B cell (primary cell): ENCODE results near the gene WDR33. TPM values are rescaled to one million over a fixed set of nuclear protein-coding genes. Genes with fewer than 3 reads are reported as not detected.
A peak's percentile ranks its signal among the peaks of the same experiment; 100 is the strongest.

Source experiments
- ATAC-seq: fragments of 200-7000 bp; cut with Tn5 transposase; one replicate; pipeline ENCODE4 v1.10.0; 2021; ENCODE audit warnings: low read depth, mild to moderate bottlenecking, moderate number of reproducible peaks, moderate library complexity
- CTCF ChIA-PET: fragments of 350-600 bp; sonication (Branson Sonifier 250); formaldehyde crosslinking; loops from one replicate; lab custom pipeline; 2021; ENCODE audit warnings: antibody characterized with exemption, inconsistent platforms; lab: Charles Lee
- POLR2A ChIA-PET: fragments of 350-600 bp; sonication (Branson Sonifier 250); formaldehyde crosslinking; loops from one replicate; lab custom pipeline; 2021; ENCODE audit warnings: antibody characterized with exemption; lab: Charles Lee
- DNase-seq: peaks from one replicate; pipeline ENCODE4 v3.0.0; 2013
- H2AFZ ChIP-seq: 2 replicates; pipeline ENCODE4 v1.6.1; 2012; ENCODE audit warnings: mild to moderate bottlenecking, low read depth, low read length; ENCODE audit not compliant: insufficient read depth, poor library complexity, severe bottlenecking
- H3K27ac ChIP-seq, 2 donors: 1 replicate in 1 of 2; 2 replicates in 1 of 2; pipeline ENCODE4 v1.5.1; 2012 to 2013; ENCODE audit warnings: low read length in 2 of 2, mild to moderate bottlenecking in 2 of 2, moderate library complexity in 1 of 2
- H3K27me3 ChIP-seq, 4 experiments: fragments of 200-600 bp in 1 of 4; sonication (generic) in 1 of 4; replicated peaks in 1 of 4; 1 replicate in 2 of 4; 2 replicates in 2 of 4; pipeline versions ENCODE4 v1.6.1 to v1.7.0; 2013 to 2016; ENCODE audit warnings: low read length in 3 of 4, mild to moderate bottlenecking in 2 of 4, mixed read lengths in 1 of 4, moderate library complexity in 1 of 4; ENCODE audit not compliant: insufficient read depth in 4 of 4, control insufficient read depth in 3 of 4; ENCODE audit errors: control extremely low read depth in 1 of 4
- H3K36me3 ChIP-seq, 2 experiments: replicated peaks in 1 of 2; 1 replicate in 1 of 2; 2 replicates in 1 of 2; pipeline versions ENCODE4 v1.6.1 to v1.7.1; 2013; ENCODE audit warnings: low read length in 1 of 2; ENCODE audit not compliant: insufficient read depth in 2 of 2, control insufficient read depth in 1 of 2; ENCODE audit errors: control extremely low read depth in 1 of 2, extremely low read depth in 1 of 2
- H3K4me1 ChIP-seq, 2 donors: fragments of 200-600 bp in 1 of 2; sonication (generic) in 1 of 2; 1 replicate in 1 of 2; 2 replicates in 1 of 2; pipeline versions ENCODE4 v1.5.1 to v1.6.1; 2013 to 2017; ENCODE audit warnings: low read length in 2 of 2; ENCODE audit not compliant: control insufficient read depth in 2 of 2, insufficient read depth in 2 of 2
- H3K4me2 ChIP-seq: replicated peaks from 2 replicates; pipeline ENCODE3; 2012; ENCODE audit warnings: mild to moderate bottlenecking, low read depth, low read length; ENCODE audit not compliant: poor library complexity, severe bottlenecking
- H3K4me3 ChIP-seq, 5 experiments: fragments of 200-600 bp in 1 of 5; sonication (generic) in 1 of 5; 1 replicate in 3 of 5; 2 replicates in 2 of 5; pipeline versions ENCODE4 v1.5.1 to v1.7.0; 2011 to 2016; ENCODE audit warnings: low read length in 4 of 5, mild to moderate bottlenecking in 4 of 5, low read depth in 2 of 5, control low read depth in 1 of 5, moderate library complexity in 1 of 5; ENCODE audit not compliant: insufficient read depth in 1 of 5; ENCODE audit errors: control extremely low read depth in 1 of 5, extremely low read depth in 1 of 5
- H3K79me2 ChIP-seq: fragments of 200-600 bp; sonication (generic); one replicate; pipeline ENCODE4 v1.6.0; 2016; ENCODE audit warnings: low read length; ENCODE audit not compliant: control insufficient read depth, insufficient read depth
- H3K9ac ChIP-seq: fragments of 200-600 bp; sonication (generic); 2 replicates; pipeline ENCODE4 v1.6.1; 2017; ENCODE audit warnings: mild to moderate bottlenecking, low read length, moderate library complexity
- H3K9me3 ChIP-seq, 3 donors: one replicate each; pipeline versions ENCODE4 v1.6.1 to v1.7.1; 2013; ENCODE audit warnings: low read length in 2 of 3; ENCODE audit not compliant: control insufficient read depth in 2 of 3, insufficient read depth in 1 of 3; ENCODE audit errors: control extremely low read depth in 1 of 3
- H4K20me1 ChIP-seq: 2 replicates; pipeline ENCODE4 v1.6.0; 2012; ENCODE audit warnings: mild to moderate bottlenecking, low read length; ENCODE audit not compliant: insufficient read depth, control insufficient read depth, poor library complexity, severe bottlenecking
- H3K27ac Mint-ChIP-seq: one replicate; pipeline ENCODE4 v1.8.0; 2021; ENCODE audit warnings: mixed read lengths
- H3K27me3 Mint-ChIP-seq: one replicate; pipeline ENCODE4 v1.8.0; 2021; ENCODE audit warnings: mixed read lengths
- H3K4me1 Mint-ChIP-seq: one replicate; pipeline ENCODE4 v1.8.0; 2021; ENCODE audit warnings: mixed read lengths
- H3K4me3 Mint-ChIP-seq: one replicate; pipeline ENCODE4 v1.8.0; 2021; ENCODE audit warnings: mixed read lengths
- H3K9me3 Mint-ChIP-seq: one replicate; pipeline ENCODE4 v1.8.0; 2022; ENCODE audit warnings: mixed read lengths; ENCODE audit not compliant: insufficient read depth
- CTCF ChIP-seq: fragments of 200-600 bp; IDR thresholded peaks from one replicate; pipeline ENCODE4 v1.8.0; 2022; ENCODE audit warnings: antibody characterized with exemption, mild to moderate bottlenecking
- EZH2 ChIP-seq: IDR thresholded peaks from 2 replicates; pipeline ENCODE4 v1.6.1; 2012; ENCODE audit warnings: borderline replicate concordance, low read depth, mild to moderate bottlenecking, moderate library complexity, low read length; ENCODE audit not compliant: insufficient read depth, poor library complexity, severe bottlenecking
- WGBS: methylation state at CpG from one replicate; pipeline ENCODE4 v1.1.5; 2013; ENCODE audit warnings: missing lambda C conversion rate; ENCODE audit not compliant: insufficient coverage; 5-methylcytosine and 5-hydroxymethylcytosine counted together
- intact Hi-C: fragments of 100-400 bp; cut with micrococcal nuclease; formaldehyde crosslinking; loops from one replicate; pipeline ENCODE4 v1.10.0; 2022
- polyA plus RNA-seq: library from polyadenylated mRNA; depleted of rRNA; stranded (reverse); fragments of >200 nt; gene quantifications from 2 replicates; pipeline ENCODE4 v1.2.3, GENCODE V29; 2012
- total RNA-seq, 2 donors: library from RNA; stranded (reverse); fragments of 120-200 nt in 1 of 2; gene quantifications; 1 replicate in 1 of 2; 2 replicates in 1 of 2; pipeline versions ENCODE4 v1.2.3 to v1.2.4, GENCODE V29; 2013 to 2022

Gene WDR33
- total and polyA plus RNA-seq, 2 donors (not counting 1 experiment from before 2014, with no cell fraction given) = 17.2 to 101 TPM

GRCh38 chr2:127653421-127654083, 157.4 kb downstream of the WDR33 start:
- DNase-seq (no peak), ATAC-seq (no peak)
- peaks cover 43% of the 10 kb centered on the region for H3K4me1 Mint-ChIP-seq
- ChIA-PET POLR2A (no interaction called here), CTCF (interaction anchor here (1.3 to 19.3 kb wide), 3 partner anchors 12 to 75 kb away, joined by 5 to 553 read pairs (median 8); no protein-coding TSS in a partner anchor)
- WGBS = 68% methylated on average over 15 of the region's 16 CpGs
- Histone ChIP-seq H3K27ac (no peak overlapping the region), H3K27me3 (no peaks in the 10 kb centered on the region), H3K4me1 (peaks cover 30 to 49% of the 10 kb centered on the region in 2 donors), H3K9ac (no peak overlapping the region), H3K4me3 (no peak overlapping the region), H3K9me3 (peaks cover 0 to 8% (median 0%) of the 10 kb centered on the region in 3 donors), H4K20me1 (no peaks in the 10 kb centered on the region), H3K36me3 (no peaks in the 10 kb centered on the region), H3K4me2 (no peak overlapping the region), H3K79me2 (no peaks in the 10 kb centered on the region), H2AFZ (no peak overlapping the region)
- intact Hi-C loops = no loop called here
- no peaks in the 10 kb centered on the region for H3K27me3 Mint-ChIP-seq
- no peak overlapping the region for H3K4me3 Mint-ChIP-seq
- no peak for TF ChIP-seq CTCF
- TF ChIP-seq EZH2 = no peak
- H3K9me3 Mint-ChIP-seq = no peaks in the 10 kb centered on the region
- H3K27ac Mint-ChIP-seq = no peak overlapping the region

GRCh38 chr2:127652786-127653357, 158.1 kb downstream of the WDR33 start:
- no peaks in the 10 kb centered on the region for H3K27me3 ChIP-seq
- intact Hi-C loops = no loop called here
- H3K4me1 ChIP-seq = peaks cover 30 to 54% of the 10 kb centered on the region in 2 donors
- no peaks in the 10 kb centered on the region for H4K20me1 ChIP-seq
- H3K4me1 Mint-ChIP-seq = peaks cover 50% of the 10 kb centered on the region
- no peak for ATAC-seq
- H3K9ac ChIP-seq = no peak overlapping the region
- POLR2A ChIA-PET = interaction anchor here (0.5 kb wide), 1 partner anchor 231 kb away, joined by 5 read pairs; no protein-coding TSS in a partner anchor
- WGBS = 86% methylated on average over 25 of the region's 25 CpGs
- no peak for TF ChIP-seq CTCF
- no peak for TF ChIP-seq EZH2
- CTCF ChIA-PET = interaction anchor here (1.1 to 19.3 kb wide), 6 partner anchors 11 to 77 kb away, joined by 3 to 553 read pairs (median 4); no protein-coding TSS in a partner anchor
- H3K27me3 Mint-ChIP-seq = no peaks in the 10 kb centered on the region
- peaks cover 0 to 8% (median 0%) of the 10 kb centered on the region in 3 donors for H3K9me3 ChIP-seq
- H3K9me3 Mint-ChIP-seq = no peaks in the 10 kb centered on the region
- H3K4me2 ChIP-seq = peak overlapping the region; percentile 49
- no peak overlapping the region for H3K27ac Mint-ChIP-seq
- H3K4me3 ChIP-seq = no peak overlapping the region
- H3K36me3 ChIP-seq = no peaks in the 10 kb centered on the region
- H3K4me3 Mint-ChIP-seq = no peak overlapping the region
- no peak overlapping the region for H2AFZ ChIP-seq
- no peak for DNase-seq
- no peaks in the 10 kb centered on the region for H3K79me2 ChIP-seq
- no peak overlapping the region for H3K27ac ChIP-seq
